ENCODE measurements around the gene RFX1. TPM values are rescaled to one million over a fixed set of nuclear protein-coding genes. Genes with fewer than 3 reads are reported as not detected.

RFX1 gene
- total RNA-seq, 1 donor from 2014 or later = 7.0 TPM

GRCh38 chr19:13966684-13967128 lies 39.4 kb downstream of the RFX1 start:
- no peak overlapping the region for H3K4me3 ChIP-seq (ENCODE audit: low read depth, low read length)
- no peak for DNase-seq (ENCODE audit: low read depth)
- no peaks in the 10 kb centered on the region for H3K27me3 ChIP-seq (ENCODE audit: control insufficient read depth, insufficient read depth, low read length)
- TF ChIP-seq, protein P1, sequence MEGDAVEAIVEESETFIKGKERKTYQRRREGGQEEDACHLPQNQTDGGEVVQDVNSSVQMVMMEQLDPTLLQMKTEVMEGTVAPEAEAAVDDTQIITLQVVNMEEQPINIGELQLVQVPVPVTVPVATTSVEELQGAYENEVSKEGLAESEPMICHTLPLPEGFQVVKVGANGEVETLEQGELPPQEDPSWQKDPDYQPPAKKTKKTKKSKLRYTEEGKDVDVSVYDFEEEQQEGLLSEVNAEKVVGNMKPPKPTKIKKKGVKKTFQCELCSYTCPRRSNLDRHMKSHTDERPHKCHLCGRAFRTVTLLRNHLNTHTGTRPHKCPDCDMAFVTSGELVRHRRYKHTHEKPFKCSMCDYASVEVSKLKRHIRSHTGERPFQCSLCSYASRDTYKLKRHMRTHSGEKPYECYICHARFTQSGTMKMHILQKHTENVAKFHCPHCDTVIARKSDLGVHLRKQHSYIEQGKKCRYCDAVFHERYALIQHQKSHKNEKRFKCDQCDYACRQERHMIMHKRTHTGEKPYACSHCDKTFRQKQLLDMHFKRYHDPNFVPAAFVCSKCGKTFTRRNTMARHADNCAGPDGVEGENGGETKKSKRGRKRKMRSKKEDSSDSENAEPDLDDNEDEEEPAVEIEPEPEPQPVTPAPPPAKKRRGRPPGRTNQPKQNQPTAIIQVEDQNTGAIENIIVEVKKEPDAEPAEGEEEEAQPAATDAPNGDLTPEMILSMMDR (IDR thresholded peaks at IDR 0.05; ENCODE audit: insufficient read depth, low read length, poor library complexity, severe bottlenecking) = no peak
- no peaks in the 10 kb centered on the region for H3K36me3 ChIP-seq (ENCODE audit: control insufficient read depth, insufficient read depth, low read length)

GRCh38 chr19:13965926-13966683 lies 40.0 kb downstream of the RFX1 start:
- H3K27me3 ChIP-seq (ENCODE audit: control insufficient read depth, insufficient read depth, low read length) = no peaks in the 10 kb centered on the region
- TF ChIP-seq, protein P1 (IDR thresholded peaks at IDR 0.05; ENCODE audit: insufficient read depth, low read length, poor library complexity, severe bottlenecking) = no peak
- H3K4me3 ChIP-seq (ENCODE audit: low read depth, low read length) = no peak overlapping the region
- no peaks in the 10 kb centered on the region for H3K36me3 ChIP-seq (ENCODE audit: control insufficient read depth, insufficient read depth, low read length)
- no peak for DNase-seq (ENCODE audit: low read depth)

DNA sequence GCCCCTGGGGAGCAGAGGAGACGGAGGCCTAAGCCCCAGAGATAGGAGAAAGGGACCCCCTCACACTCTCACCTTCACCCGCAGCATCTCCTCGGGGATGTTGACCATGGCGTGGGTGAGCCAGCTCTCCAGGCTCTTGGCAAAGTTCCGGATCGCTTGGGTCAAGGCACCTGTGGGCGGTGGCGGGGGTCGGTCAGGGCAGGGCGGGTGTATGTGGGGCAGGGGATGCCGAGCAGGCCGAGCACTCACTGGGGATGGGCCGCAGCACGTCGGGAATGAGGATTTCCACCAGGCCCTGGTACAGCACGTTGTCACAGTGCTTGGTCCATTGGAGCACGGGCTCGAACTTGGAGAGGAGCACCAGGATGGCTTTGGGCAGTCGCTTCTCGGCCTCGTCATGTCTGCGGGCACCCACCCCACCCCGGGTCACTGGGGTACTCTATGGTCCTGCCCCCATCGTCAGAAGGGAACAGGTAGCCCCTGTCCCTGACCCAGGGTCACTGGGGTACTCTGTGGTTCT lies 40.7 kb downstream of the RFX1 start:
- no peak overlapping the region for H3K4me3 ChIP-seq (ENCODE audit: low read depth, low read length)
- H3K36me3 ChIP-seq (ENCODE audit: control insufficient read depth, insufficient read depth, low read length) = no peaks in the 10 kb centered on the region
- no peak for DNase-seq (ENCODE audit: low read depth)
- TF ChIP-seq, protein P1 (IDR thresholded peaks at IDR 0.05; ENCODE audit: insufficient read depth, low read length, poor library complexity, severe bottlenecking) = no peak
- no peaks in the 10 kb centered on the region for H3K27me3 ChIP-seq (ENCODE audit: control insufficient read depth, insufficient read depth, low read length)

- no peaks in the 10 kb centered on the region for H3K36me3 ChIP-seq (ENCODE audit: control insufficient read depth, insufficient read depth, low read length)
- no peaks in the 10 kb centered on the region for H3K27me3 ChIP-seq (ENCODE audit: control insufficient read depth, insufficient read depth, low read length)
- TF ChIP-seq, protein P1 (IDR thresholded peaks at IDR 0.05; ENCODE audit: insufficient read depth, low read length, poor library complexity, severe bottlenecking) = no peak
- no peak overlapping the region for H3K4me3 ChIP-seq (ENCODE audit: low read depth, low read length)
- DNase-seq (ENCODE audit: low read depth) = no peak
These were observed 41.3 kb downstream of the RFX1 start for GRCh38 chr19:13964776-13965175.

- no peaks in the 10 kb centered on the region for H3K27me3 ChIP-seq (ENCODE audit: control insufficient read depth, insufficient read depth, low read length)
- H3K4me3 ChIP-seq (ENCODE audit: low read depth, low read length) = no peak overlapping the region
- no peaks in the 10 kb centered on the region for H3K36me3 ChIP-seq (ENCODE audit: control insufficient read depth, insufficient read depth, low read length)
- TF ChIP-seq, protein P1 (IDR thresholded peaks at IDR 0.05; ENCODE audit: insufficient read depth, low read length, poor library complexity, severe bottlenecking) = no peak
- DNase-seq (ENCODE audit: low read depth) = no peak
These were observed 42.5 kb downstream of the RFX1 start for GRCh38 chr19:13963603-13964105.

Data from kidney epithelial cell (primary cell).